GM21390 (cell line): ENCODE results near the gene TM4SF20.

Experiments used
- ATAC-seq: cut with Tn5 transposase; IDR thresholded peaks from one replicate; pipeline ENCODE4 v1.9.1; 2021; ENCODE audit not compliant: unreplicated experiment

Gene TM4SF20

GRCh38 chr2:227322530-227323205 is 56.4 kb downstream of the TM4SF20 start:
- no peak for ATAC-seq

GRCh38 chr2:227320305-227321094 is 58.6 kb downstream of the TM4SF20 start:
- ATAC-seq, result no peak

- no peak for ATAC-seq
These were observed 61.3 kb downstream of the TM4SF20 start for GRCh38 chr2:227317834-227318233.

GRCh38 chr2:227313310-227313709 is 65.8 kb downstream of the TM4SF20 start:
- no peak for ATAC-seq

- no peak for ATAC-seq
These were observed 66.5 kb downstream of the TM4SF20 start for GRCh38 chr2:227312579-227312978.
